Breast epithelium (tissue), 4 donors: ENCODE results near the gene CRYBG3. TPM values are rescaled to one million over a fixed set of nuclear protein-coding genes. Genes with fewer than 3 reads are reported as not detected.

Experiments used
- DNase-seq, 2 donors: peaks; one replicate each; pipeline ENCODE4 v3.0.0-alpha.2; 2019; ENCODE audit warnings: low spot score in 2 of 2
- H3K27ac ChIP-seq, 2 donors: fragments of 200-600 bp; sonication (generic) in 1 of 2; one replicate each; pipeline ENCODE4 v1.5.1; 2016 to 2019; ENCODE audit warnings: mild to moderate bottlenecking in 1 of 2
- H3K27me3 ChIP-seq, 2 donors: fragments of 200-600 bp; sonication (generic) in 1 of 2; one replicate each; pipeline versions ENCODE4 v1.5.1 to v1.6.0; 2017 to 2019; ENCODE audit warnings: control low read depth in 1 of 2, mild to moderate bottlenecking in 1 of 2
- H3K36me3 ChIP-seq: fragments of 200-600 bp; one replicate; pipeline ENCODE4 v1.5.1; 2019
- H3K4me1 ChIP-seq, 2 donors: fragments of 200-600 bp; sonication (generic); one replicate each; pipeline ENCODE4 v1.5.1; 2016 to 2019; ENCODE audit warnings: control low read depth in 1 of 2
- H3K4me3 ChIP-seq, 3 donors: fragments of 200-600 bp; sonication (generic); 1 replicate in 2 of 3; 2 replicates in 1 of 3; pipeline ENCODE4 v1.5.1; 2016 to 2019; ENCODE audit warnings: mild to moderate bottlenecking in 3 of 3, moderate library complexity in 2 of 3
- H3K9me3 ChIP-seq, 2 donors: fragments of 200-600 bp; sonication (generic) in 1 of 2; one replicate each; pipeline ENCODE4 v1.5.1; 2016 to 2019; ENCODE audit warnings: control low read depth in 1 of 2
- POLR2A ChIP-seq: fragments of 450-650 bp; IDR thresholded peaks from one replicate; pipeline ENCODE4 v1.6.1; 2016; ENCODE audit warnings: antibody characterized with exemption, mild to moderate bottlenecking, moderate library complexity
- POLR2AphosphoS5 ChIP-seq, 3 donors: sonication (generic); formaldehyde crosslinking; IDR thresholded peaks; one replicate each; pipeline ENCODE4 v1.6.1; 2017; ENCODE audit warnings: antibody characterized with exemption in 3 of 3
- intact Hi-C: fragments of 100-400 bp; cut with DNase I; formaldehyde crosslinking; loops from one replicate; pipeline ENCODE4 v1.15.1; 2023; ENCODE audit warnings: low total_unique reads
- total RNA-seq, 3 donors: library from RNA; depleted of rRNA; stranded (reverse); fragments of >200 nt; gene quantifications; one replicate each; pipeline ENCODE4 v1.1.0, GENCODE V29; 2016
- TF ChIP-seq, protein P1 (sequence below), 3 donors: fragments of 450-650 bp; IDR thresholded peaks; one replicate each; pipeline ENCODE4 v1.5.1; 2016 to 2017; ENCODE audit warnings: antibody characterized with exemption in 3 of 3, mild to moderate bottlenecking in 3 of 3, moderate library complexity in 3 of 3

Gene CRYBG3
- total RNA-seq: 10 to 100 TPM; 25.5 to 37.9 (median 28.5) TPM

- Histone ChIP-seq H3K4me3 (peak within 1 kb of the TSS; percentile 80 to 93 (median 90)), H3K9me3 (no peaks in the 10 kb centered on the region), H3K4me1 (no peaks in the 10 kb centered on the region), H3K27ac (peak within 1 kb of the TSS; percentile 85 to 89), H3K36me3 (no peaks in the 10 kb centered on the region), H3K27me3 (no peaks in the 10 kb centered on the region)
- intact Hi-C loops: no loop called here
- peak; percentile 51 to 80 for DNase-seq
- TF ChIP-seq POLR2AphosphoS5 (IDR thresholded peaks at IDR 0.05): peak; percentile 5 to 28 (median 25)
- TF ChIP-seq, protein P1, sequence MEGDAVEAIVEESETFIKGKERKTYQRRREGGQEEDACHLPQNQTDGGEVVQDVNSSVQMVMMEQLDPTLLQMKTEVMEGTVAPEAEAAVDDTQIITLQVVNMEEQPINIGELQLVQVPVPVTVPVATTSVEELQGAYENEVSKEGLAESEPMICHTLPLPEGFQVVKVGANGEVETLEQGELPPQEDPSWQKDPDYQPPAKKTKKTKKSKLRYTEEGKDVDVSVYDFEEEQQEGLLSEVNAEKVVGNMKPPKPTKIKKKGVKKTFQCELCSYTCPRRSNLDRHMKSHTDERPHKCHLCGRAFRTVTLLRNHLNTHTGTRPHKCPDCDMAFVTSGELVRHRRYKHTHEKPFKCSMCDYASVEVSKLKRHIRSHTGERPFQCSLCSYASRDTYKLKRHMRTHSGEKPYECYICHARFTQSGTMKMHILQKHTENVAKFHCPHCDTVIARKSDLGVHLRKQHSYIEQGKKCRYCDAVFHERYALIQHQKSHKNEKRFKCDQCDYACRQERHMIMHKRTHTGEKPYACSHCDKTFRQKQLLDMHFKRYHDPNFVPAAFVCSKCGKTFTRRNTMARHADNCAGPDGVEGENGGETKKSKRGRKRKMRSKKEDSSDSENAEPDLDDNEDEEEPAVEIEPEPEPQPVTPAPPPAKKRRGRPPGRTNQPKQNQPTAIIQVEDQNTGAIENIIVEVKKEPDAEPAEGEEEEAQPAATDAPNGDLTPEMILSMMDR (IDR thresholded peaks at IDR 0.05): no peak
- peak; percentile 63 for TF ChIP-seq POLR2A
Observed at GRCh38 chr3:97821774-97822358, at the start of gene CRYBG3. TSS of gene CRYBG3 (plus strand) at chr3:97822011. CDS start at chr3:97822207, 196 bp downstream.

DNA sequence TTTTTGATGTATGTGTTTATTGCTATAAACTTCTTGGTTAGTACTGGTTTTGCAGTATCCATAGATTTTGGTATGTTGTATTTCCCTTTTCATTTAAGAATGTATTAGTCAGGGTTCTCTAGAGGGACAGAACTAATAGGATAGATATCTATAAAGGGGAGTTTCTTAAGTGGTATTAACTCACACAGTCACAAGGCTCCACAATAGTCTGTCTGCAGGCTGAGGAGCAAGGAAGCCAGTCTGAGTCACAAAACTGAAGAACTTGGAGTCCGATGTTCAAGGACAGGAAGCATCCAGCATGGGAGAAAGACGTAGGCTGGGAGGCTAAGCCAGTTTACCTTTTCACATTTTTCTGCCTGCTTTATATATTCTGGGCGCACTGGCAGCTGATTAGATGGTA, 48.9 kb upstream of the CRYBG3 start:
- H3K4me1 ChIP-seq: no peaks in the 10 kb centered on the region
- H3K36me3 ChIP-seq: peaks cover 3% of the 10 kb centered on the region
- no peak overlapping the region for H3K4me3 ChIP-seq
- H3K9me3 ChIP-seq: no peaks in the 10 kb centered on the region
- intact Hi-C loops: no loop called here
- TF ChIP-seq POLR2A (no peak), POLR2AphosphoS5 (IDR thresholded peaks at IDR 0.05) (no peak)
- TF ChIP-seq, protein P1 (IDR thresholded peaks at IDR 0.05): no peak
- H3K27me3 ChIP-seq: no peaks in the 10 kb centered on the region
- DNase-seq: no peak
- no peak overlapping the region for H3K27ac ChIP-seq

GRCh38 chr3:97778152-97778551, 43.7 kb upstream of the CRYBG3 start:
- H3K36me3 ChIP-seq: no peaks in the 10 kb centered on the region
- no peaks in the 10 kb centered on the region for H3K4me1 ChIP-seq
- no peak overlapping the region for H3K4me3 ChIP-seq
- H3K9me3 ChIP-seq: no peaks in the 10 kb centered on the region
- no peak overlapping the region for H3K27ac ChIP-seq
- intact Hi-C loops: no loop called here
- no peak for DNase-seq
- no peaks in the 10 kb centered on the region for H3K27me3 ChIP-seq
- TF ChIP-seq, protein P1 (IDR thresholded peaks at IDR 0.05): no peak
- no peak for TF ChIP-seq POLR2A
- no peak for TF ChIP-seq POLR2AphosphoS5 (IDR thresholded peaks at IDR 0.05)

GRCh38 chr3:97793420-97794019, 28.3 kb upstream of the CRYBG3 start:
- Histone ChIP-seq H3K27ac (no peak overlapping the region), H3K4me3 (no peak overlapping the region), H3K4me1 (no peaks in the 10 kb centered on the region), H3K27me3 (no peaks in the 10 kb centered on the region), H3K9me3 (no peaks in the 10 kb centered on the region), H3K36me3 (no peaks in the 10 kb centered on the region)
- TF ChIP-seq, protein P1 (IDR thresholded peaks at IDR 0.05): peak; percentile 73 to 80 (median 74)
- TF ChIP-seq POLR2AphosphoS5 (IDR thresholded peaks at IDR 0.05): no peak
- DNase-seq: no peak
- intact Hi-C loops: loop anchor here (10.0 kb wide), 1 partner anchor 231 kb away; no protein-coding TSS in a partner anchor

DNA sequence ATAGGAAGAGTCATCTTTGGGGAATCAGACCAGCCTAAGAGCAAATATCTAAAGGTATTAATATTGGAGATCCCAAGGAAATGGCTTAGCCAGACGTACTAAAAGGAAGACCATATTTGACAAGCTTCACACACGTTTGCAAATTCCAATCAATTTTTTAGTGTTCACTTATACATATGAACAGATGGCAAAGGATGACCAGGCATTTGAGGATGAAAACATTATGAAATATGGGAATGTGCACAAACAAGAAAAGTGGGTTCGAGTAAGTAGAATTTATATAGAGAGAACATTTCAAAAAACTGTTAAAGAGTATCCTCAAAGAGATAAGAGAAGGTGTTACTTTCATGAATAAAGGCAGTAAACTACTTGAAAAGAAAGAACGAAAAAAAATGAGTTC, 25.9 kb upstream of the CRYBG3 start:
- Histone ChIP-seq H3K27ac (no peak overlapping the region), H3K27me3 (no peaks in the 10 kb centered on the region), H3K9me3 (no peaks in the 10 kb centered on the region), H3K4me1 (no peaks in the 10 kb centered on the region), H3K36me3 (no peaks in the 10 kb centered on the region), H3K4me3 (no peak overlapping the region)
- TF ChIP-seq POLR2AphosphoS5 (IDR thresholded peaks at IDR 0.05) (no peak), POLR2A (no peak)
- DNase-seq: no peak
- intact Hi-C loops: loop anchor here (10.0 kb wide), 1 partner anchor 229 kb away; no protein-coding TSS in a partner anchor
